CD4-positive, alpha-beta T cell treated with Interleukin-6 at 100 ng/mL for 8 hours (primary cell): ENCODE data around the gene YTHDC1.
"Not testable (repeated sequence)": the region's sequence is repeated elsewhere in the genome, so short reads cannot be mapped to it uniquely, and the experiment has no call there.

Experiments
- DNase-seq: peaks from one replicate; pipeline ENCODE4 v3.0.0-alpha.2; 2020; ENCODE audit warnings: mixed read lengths, low spot score

The YTHDC1 gene

GRCh38 chr4:68349649-68350360 lies at the start of gene YTHDC1:
YTHDC1 (minus strand) TSS chr4:68350090; CDS start chr4:68349753, 337 bp downstream.
- peak; percentile 92 for DNase-seq

DNA sequence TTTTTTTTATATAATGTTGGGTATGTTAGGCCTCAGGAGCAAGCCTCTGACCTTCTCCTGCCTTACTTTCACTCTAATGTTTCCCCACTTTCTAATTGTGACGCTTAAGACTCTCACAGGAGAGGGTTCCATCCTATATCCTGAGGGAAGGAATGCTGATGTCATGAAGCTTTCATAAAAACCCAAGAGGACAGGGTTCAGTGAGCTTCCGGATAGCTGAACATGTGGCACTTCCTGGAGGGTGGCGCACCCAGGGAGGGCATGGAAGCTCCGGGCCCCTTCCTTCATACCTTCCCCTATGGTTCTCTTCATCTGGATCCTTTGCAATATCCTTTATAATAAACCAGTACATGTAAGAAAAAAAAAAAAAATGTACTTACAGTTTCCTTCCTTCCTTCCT lies 49.4 kb upstream of the YTHDC1 start:
- no peak for DNase-seq

DNA sequence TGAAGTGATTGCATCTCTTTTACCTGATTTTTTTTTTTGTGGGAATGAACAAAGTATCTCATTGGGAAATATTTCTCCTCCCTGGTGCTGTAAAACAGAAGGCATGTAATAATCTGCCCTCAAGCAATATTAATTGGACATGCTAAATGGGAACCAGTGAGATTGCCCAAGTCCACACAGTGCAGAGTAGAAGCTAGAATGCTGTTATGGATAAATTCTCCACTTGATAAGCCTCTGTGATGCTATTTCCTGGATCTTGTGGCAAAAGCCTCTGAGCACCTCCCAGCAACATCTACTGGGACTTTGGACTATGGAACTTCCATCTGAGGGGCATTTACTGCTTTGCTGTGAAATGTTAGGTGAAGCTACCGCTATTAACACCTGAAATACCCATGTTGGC lies 46.9 kb upstream of the YTHDC1 start:
- no peak for DNase-seq

DNA sequence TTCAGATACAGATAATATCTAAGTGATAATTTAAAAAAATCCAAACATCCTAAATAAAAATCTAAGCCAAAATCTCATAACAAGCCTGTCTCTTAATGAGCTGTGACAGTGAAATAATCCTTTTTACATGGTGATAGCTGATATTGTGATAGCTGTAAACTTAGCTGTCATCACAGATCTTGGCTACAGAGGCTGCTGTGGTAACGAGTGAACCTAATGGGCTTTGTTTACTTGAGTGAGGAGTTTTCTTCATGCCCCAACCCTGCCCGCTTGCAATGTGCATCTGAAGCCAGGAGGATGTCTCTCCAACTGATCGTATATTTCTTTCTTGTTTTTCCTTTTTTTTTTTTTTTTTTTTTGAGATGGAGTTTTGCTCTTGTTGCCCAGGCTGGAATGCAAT lies 41.5 kb upstream of the YTHDC1 start:
- DNase-seq = no peak

GRCh38 chr4:68390205-68390935 lies 40.5 kb upstream of the YTHDC1 start:
- DNase-seq = no peak

DNA sequence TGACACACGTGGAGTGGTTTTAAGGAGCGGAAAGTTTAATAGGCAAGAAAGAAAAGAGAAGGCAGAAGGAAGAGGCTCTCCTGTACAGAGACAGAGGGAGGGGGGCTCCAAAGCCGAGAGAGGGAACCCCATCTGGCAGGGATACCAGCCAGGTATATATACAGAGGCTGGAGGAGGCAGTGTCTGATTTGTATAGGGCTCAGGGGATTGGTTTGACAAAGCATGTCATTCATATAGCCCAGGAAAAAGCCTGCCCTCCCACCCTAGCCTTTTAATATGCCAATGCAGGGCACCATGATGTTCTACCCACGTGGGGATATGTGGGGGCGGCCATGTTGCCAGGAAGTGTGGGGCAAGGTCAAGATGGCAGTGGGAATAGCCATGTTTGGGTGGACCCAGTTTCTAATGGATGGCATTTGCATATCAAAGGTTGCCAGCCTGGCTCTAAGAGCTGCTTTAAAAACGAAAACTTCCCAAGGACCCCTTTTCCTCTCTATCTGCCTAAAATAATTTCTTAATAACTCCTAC lies 39.6 kb upstream of the YTHDC1 start:
- DNase-seq = not testable (repeated sequence)

GRCh38 chr4:68388347-68388865 lies 38.5 kb upstream of the YTHDC1 start:
- DNase-seq = no peak

- no peak for DNase-seq
These were observed 35.4 kb upstream of the YTHDC1 start for GRCh38 chr4:68385267-68385666.

GRCh38 chr4:68383115-68383514 lies 33.2 kb upstream of the YTHDC1 start:
- DNase-seq = no peak

DNA sequence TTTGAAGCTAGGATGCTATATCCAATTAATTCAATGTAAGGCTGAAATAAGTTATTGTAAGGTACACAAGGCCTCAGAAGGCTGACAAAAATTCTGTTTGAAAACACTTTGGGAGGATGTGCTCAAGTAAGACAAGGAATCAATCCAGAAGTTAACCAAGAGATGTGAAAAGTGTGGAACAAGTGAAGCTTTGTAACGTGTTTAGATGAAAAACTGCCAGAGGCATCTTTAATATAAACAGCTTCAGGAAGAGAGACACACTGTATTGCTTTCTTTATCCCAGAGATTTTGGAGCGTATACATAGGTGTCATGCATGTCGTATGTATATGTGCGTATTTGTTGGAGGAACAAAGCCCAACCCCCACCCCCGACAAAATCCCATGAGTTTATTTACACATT lies 28.3 kb upstream of the YTHDC1 start:
- no peak for DNase-seq

DNA sequence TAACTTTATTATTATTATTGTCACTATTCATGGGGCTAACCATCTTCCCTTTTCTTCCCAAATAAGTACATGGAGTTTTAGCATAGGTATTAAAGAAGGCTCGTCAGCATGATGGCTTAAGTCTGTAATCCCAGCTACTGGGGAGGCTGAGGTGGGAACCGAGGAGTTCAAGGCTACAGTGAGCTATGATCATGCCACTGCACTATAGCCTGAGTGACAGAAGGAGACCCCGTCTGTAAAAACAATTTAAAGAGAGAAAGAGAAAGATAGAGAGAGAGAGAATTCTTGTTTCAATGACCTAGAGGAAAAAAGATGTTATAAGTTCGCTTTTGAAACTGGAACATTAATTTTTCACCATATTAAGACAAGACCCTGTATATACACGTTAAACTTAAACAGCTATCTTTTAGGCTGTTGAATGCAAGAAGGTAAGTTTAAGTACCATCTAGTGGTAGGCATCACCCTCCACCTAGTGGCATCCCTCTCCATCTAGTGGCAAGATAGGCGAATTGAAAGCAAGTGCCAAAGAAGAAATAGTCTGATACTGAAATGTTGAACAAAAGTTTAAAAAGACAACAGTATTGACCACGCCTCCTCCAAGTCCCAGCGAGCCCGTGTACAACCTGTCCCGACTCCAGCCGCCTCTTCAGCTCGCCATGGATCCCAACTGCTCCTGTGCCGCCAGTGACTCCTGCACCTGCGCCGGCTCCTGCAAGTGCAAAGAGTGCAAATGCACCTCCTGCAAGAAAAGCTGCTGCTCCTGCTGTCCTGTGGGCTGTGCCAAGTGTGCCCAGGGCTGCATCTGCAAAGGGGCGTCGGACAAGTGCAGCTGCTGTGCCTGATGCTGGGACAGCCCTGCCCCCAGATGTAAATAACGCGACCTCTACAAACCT lies 26.0 kb upstream of the YTHDC1 start:
- peak; percentile 66 for DNase-seq

GRCh38 chr4:68373513-68373912 lies 23.6 kb upstream of the YTHDC1 start:
- peak; percentile 68 for DNase-seq

DNA sequence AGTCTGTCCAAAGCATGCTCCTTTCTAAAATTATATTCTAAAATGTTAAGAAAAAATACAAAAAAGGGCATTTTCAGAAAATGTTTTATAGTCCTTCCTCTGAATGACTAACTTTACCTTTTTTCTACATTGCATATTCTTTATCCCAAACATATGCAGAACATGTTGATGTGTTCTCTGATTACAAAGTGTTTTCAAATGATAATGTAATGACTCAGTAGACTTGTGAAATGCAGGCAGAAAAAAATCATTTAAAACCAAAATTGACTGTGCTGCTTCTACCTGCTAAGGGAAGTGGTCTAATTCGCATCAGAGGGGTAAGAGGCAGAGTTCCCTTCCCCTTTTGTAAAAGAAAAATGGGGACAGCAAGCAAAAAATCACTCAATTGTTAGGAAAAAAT lies 22.7 kb upstream of the YTHDC1 start:
- no peak for DNase-seq

- DNase-seq = no peak
These were observed 19.4 kb upstream of the YTHDC1 start for GRCh38 chr4:68369142-68369805.

- no peak for DNase-seq
These were observed 18.8 kb upstream of the YTHDC1 start for GRCh38 chr4:68368691-68369131.

DNA sequence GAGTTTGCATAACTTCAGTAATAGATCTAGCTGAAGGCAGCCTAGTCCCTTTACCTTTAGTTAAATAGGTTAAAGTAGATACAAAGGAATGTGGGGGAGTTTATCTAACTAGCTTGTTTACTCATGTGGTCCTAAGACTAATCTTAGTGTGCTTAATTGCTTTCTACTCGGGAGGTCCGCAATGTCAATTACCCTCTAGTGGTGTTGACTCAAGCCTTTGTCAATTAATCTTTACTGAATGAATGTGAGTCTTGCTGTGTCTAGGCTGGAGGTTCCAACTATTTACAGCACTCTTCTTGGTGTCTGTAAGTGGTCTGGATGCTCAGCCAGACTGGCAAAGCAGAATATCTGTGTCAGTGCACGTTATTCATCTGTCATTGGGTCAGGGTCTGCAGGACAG lies 17.9 kb upstream of the YTHDC1 start:
- DNase-seq = no peak

DNA sequence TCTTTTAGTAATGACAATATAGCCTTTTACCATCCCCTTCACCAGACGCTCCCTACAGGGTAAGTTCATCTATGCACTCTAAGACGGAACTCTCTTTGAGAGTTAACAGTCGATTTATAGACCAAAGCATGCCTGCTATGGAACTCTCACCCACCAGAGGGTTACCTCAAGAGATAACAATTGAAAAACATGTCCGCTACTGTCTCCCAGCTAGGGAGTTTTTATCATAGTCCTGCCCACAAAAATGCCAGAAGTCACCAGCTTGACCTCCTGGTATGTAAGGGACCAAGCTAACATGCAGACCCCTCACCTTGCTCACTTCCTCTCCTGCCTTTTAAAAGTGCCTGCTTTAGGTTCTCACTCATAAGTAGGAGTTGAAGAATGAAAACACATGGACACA lies 16.7 kb upstream of the YTHDC1 start:
- DNase-seq = no peak

- DNase-seq = no peak
These were observed 15.2 kb upstream of the YTHDC1 start for GRCh38 chr4:68365068-68365467.

DNA sequence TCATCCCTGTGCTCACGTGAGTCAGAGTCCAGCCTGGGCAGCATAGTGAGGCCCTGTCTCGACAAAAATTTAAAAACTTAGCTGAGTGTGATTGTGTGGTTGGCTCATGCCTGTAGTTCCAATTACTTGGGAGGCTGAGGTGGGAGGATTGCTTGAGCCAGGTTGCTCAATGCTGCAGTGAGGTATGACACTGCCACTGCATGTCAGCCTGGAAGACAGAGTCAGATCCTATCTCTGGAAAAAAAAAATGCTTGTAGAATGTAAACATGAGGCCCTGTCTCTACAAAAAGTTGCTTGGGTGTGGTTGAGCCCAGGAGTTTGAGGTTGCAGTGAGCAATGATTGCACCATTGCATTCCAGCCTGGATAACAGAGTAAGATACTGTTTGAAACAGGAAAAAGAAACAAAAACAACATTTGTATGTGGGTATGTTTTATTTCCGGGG lies 11.3 kb upstream of the YTHDC1 start:
- DNase-seq = no peak

GRCh38 chr4:68360231-68360968 lies 10.5 kb upstream of the YTHDC1 start:
- DNase-seq = no peak

DNA sequence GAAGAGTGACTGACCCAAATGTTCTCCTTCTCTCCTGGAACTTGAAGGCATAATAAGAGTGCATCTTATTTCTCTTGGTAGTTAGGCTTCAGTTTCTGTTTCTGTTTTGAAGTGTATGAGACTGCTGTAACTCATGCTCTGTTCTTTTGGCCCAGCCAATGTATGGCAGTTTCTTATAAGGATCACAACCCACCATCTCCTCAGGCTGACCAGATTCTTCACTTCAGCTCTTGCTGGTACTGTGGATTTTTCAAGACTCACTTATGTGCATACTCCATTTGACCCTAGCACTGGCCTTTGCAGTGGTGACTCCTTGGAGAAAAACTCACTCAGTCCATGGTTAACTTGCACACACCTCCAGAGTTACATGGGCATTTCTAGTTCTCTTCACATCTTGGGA lies 9.6 kb upstream of the YTHDC1 start:
- no peak for DNase-seq
